H1 (cell line): ENCODE measurements around the gene KSR2. TPM values are rescaled to one million over a fixed set of nuclear protein-coding genes. Genes with fewer than 3 reads are reported as not detected.

Experiments used
- CTCF ChIA-PET: fragments of 300-600 bp; sonication (Branson Sonifier 250); formaldehyde crosslinking; loops from one replicate; lab custom pipeline; 2021; ENCODE audit not compliant: partially characterized antibody; lab: Charles Lee
- POLR2A ChIA-PET: fragments of 300-600 bp; sonication (Branson Sonifier 250); formaldehyde crosslinking; loops from one replicate; lab custom pipeline; 2021; ENCODE audit warnings: inconsistent platforms; ENCODE audit not compliant: partially characterized antibody; lab: Charles Lee
- DNase-seq, 2 experiments: peaks; one replicate each; pipeline versions ENCODE4 v3.0.0 to v3.0.0-alpha.2; 2010 to 2022; ENCODE audit warnings: low spot score in 2 of 2, low read depth in 1 of 2, mixed read lengths in 1 of 2
- FAIRE-seq: peaks from 2 replicates; lab custom pipeline; 2011; peaks lifted over from hg19 to GRCh38; lab: Jason Lieb, UNC
- H2AFZ ChIP-seq: 2 replicates; pipeline ENCODE4 v1.8.1; 2012; ENCODE audit warnings: low read length, inconsistent platforms
- H2AK5ac ChIP-seq: 2 replicates; pipeline ENCODE4 v1.6.1; 2013; ENCODE audit warnings: low read depth, low read length
- H2BK120ac ChIP-seq: replicated peaks from 2 replicates; pipeline ENCODE3; 2013; ENCODE audit warnings: low read depth, low read length, inconsistent platforms
- H2BK12ac ChIP-seq: 2 replicates; pipeline ENCODE4 v1.6.1; 2013; ENCODE audit warnings: low read depth, low read length
- H2BK15ac ChIP-seq: 2 replicates; pipeline ENCODE4 v1.6.1; 2013; ENCODE audit warnings: low read length
- H2BK20ac ChIP-seq: 2 replicates; pipeline ENCODE4 v1.6.1; 2013; ENCODE audit warnings: low read length
- H2BK5ac ChIP-seq: 2 replicates; pipeline ENCODE4 v1.6.1; 2013; ENCODE audit warnings: low read depth, low read length
- H3K14ac ChIP-seq: 2 replicates; pipeline ENCODE4 v1.6.1; 2013; ENCODE audit warnings: inconsistent platforms; ENCODE audit not compliant: insufficient read length
- H3K18ac ChIP-seq: 2 replicates; pipeline ENCODE4 v1.6.1; 2013; ENCODE audit warnings: low read length; ENCODE audit errors: extremely low read depth
- H3K23ac ChIP-seq: 2 replicates; pipeline ENCODE4 v1.6.1; 2013; ENCODE audit warnings: inconsistent platforms; ENCODE audit not compliant: insufficient read length
- H3K23me2 ChIP-seq: 2 replicates; pipeline ENCODE4 v1.6.1; 2013; ENCODE audit warnings: low read depth, low read length
- H3K27ac ChIP-seq: 2 replicates; pipeline ENCODE4 v1.6.1; 2011; ENCODE audit warnings: low read depth, low read length, inconsistent platforms
- H3K27me3 ChIP-seq, 4 experiments: replicated peaks in 1 of 4; 1 replicate in 1 of 4; 2 replicates in 3 of 4; pipeline versions ENCODE4 v1.6.1 to v1.8.1; 2011 to 2013; ENCODE audit warnings: low read length in 3 of 4, mild to moderate bottlenecking in 3 of 4, inconsistent platforms in 2 of 4, mixed read lengths in 2 of 4, moderate library complexity in 1 of 4; ENCODE audit not compliant: control insufficient read depth in 3 of 4, insufficient read depth in 3 of 4; ENCODE audit errors: extremely low read depth in 1 of 4
- H3K36me3 ChIP-seq, 4 experiments: 2 replicates each; pipeline versions ENCODE4 v1.6.1 to v1.8.1; 2011 to 2013; ENCODE audit warnings: mild to moderate bottlenecking in 4 of 4, low read length in 3 of 4, moderate library complexity in 2 of 4, control low read depth in 1 of 4, inconsistent platforms in 1 of 4; ENCODE audit not compliant: insufficient read depth in 4 of 4, control insufficient read depth in 2 of 4
- H3K4ac ChIP-seq: replicated peaks from 2 replicates; pipeline ENCODE3; 2013; ENCODE audit warnings: low read length, low read depth, mixed read lengths, inconsistent platforms; ENCODE audit not compliant: insufficient read length
- H3K4me1 ChIP-seq, 4 experiments: replicated peaks in 1 of 4; 1 replicate in 1 of 4; 2 replicates in 3 of 4; pipeline versions ENCODE4 v1.6.1 to v1.8.1; 2011 to 2013; ENCODE audit warnings: low read length in 3 of 4, inconsistent platforms in 2 of 4, mixed read lengths in 1 of 4; ENCODE audit not compliant: insufficient read depth in 4 of 4, control insufficient read depth in 3 of 4
- H3K4me2 ChIP-seq, 2 experiments: 2 replicates each; pipeline versions ENCODE4 v1.6.1 to v1.8.1; 2011 to 2013; ENCODE audit warnings: low read depth in 2 of 2, low read length in 2 of 2, control low read depth in 1 of 2, inconsistent platforms in 1 of 2, mild to moderate bottlenecking in 1 of 2; ENCODE audit not compliant: insufficient read depth in 1 of 2
- H3K4me3 ChIP-seq, 4 experiments: fragments of 200-600, 300-600 bp in 1 of 4; sonication (generic), shearing (Covaris generic), sonication (Bioruptor Twin) in 1 of 4; 2 replicates each; pipeline versions ENCODE4 v1.5.1 to v1.8.1; 2011 to 2016; ENCODE audit warnings: low read length in 4 of 4, low read depth in 3 of 4, control low read depth in 2 of 4, inconsistent platforms in 2 of 4, mild to moderate bottlenecking in 2 of 4, mixed read lengths in 1 of 4, moderate library complexity in 1 of 4; ENCODE audit not compliant: insufficient read depth in 2 of 4; ENCODE audit errors: extremely low read depth in 1 of 4
- H3K56ac ChIP-seq: replicated peaks from 2 replicates; pipeline ENCODE3; 2013; ENCODE audit warnings: low read depth, mild to moderate bottlenecking, mixed read lengths, low read length, inconsistent platforms; ENCODE audit not compliant: insufficient read length
- H3K79me1 ChIP-seq: 2 replicates; pipeline ENCODE4 v1.6.1; 2013; ENCODE audit warnings: low read depth, low read length, control low read depth
- H3K79me2 ChIP-seq, 2 experiments: 2 replicates each; pipeline versions ENCODE4 v1.6.1 to v1.8.1; 2012 to 2013; ENCODE audit warnings: low read length in 2 of 2, mild to moderate bottlenecking in 2 of 2, inconsistent platforms in 1 of 2; ENCODE audit not compliant: insufficient read depth in 2 of 2, control insufficient read depth in 1 of 2
- H3K9ac ChIP-seq, 4 experiments: replicated peaks in 1 of 4; 1 replicate in 1 of 4; 2 replicates in 3 of 4; pipeline versions ENCODE4 v1.6.1 to v1.8.1; 2011 to 2013; ENCODE audit warnings: low read depth in 3 of 4, low read length in 3 of 4, control low read depth in 2 of 4, mild to moderate bottlenecking in 2 of 4, moderate library complexity in 2 of 4, inconsistent platforms in 1 of 4; ENCODE audit errors: extremely low read depth in 1 of 4
- H3K9me3 ChIP-seq, 2 experiments: 2 replicates each; pipeline versions ENCODE4 v1.6.1 to v1.8.1; 2012 to 2013; ENCODE audit warnings: mild to moderate bottlenecking in 2 of 2, moderate library complexity in 2 of 2, control low read depth in 1 of 2, inconsistent platforms in 1 of 2, low read depth in 1 of 2, low read length in 1 of 2, mixed read lengths in 1 of 2; ENCODE audit not compliant: insufficient read depth in 2 of 2
- H4K20me1 ChIP-seq, 2 experiments: replicated peaks in 1 of 2; 2 replicates each; pipeline versions ENCODE3 to v1.8.1; 2011 to 2013; ENCODE audit warnings: inconsistent platforms in 2 of 2, low read length in 2 of 2, mild to moderate bottlenecking in 1 of 2; ENCODE audit not compliant: insufficient read depth in 2 of 2, control insufficient read depth in 1 of 2
- H4K5ac ChIP-seq: 2 replicates; pipeline ENCODE4 v1.6.1; 2013; ENCODE audit warnings: low read length, low read depth, mixed read lengths, inconsistent platforms; ENCODE audit not compliant: insufficient read length
- H4K8ac ChIP-seq: 2 replicates; pipeline ENCODE4 v1.8.0; 2013; ENCODE audit warnings: mild to moderate bottlenecking, moderate library complexity, low read length, inconsistent platforms; ENCODE audit not compliant: insufficient read depth; ENCODE audit errors: extremely low read depth
- H4K91ac ChIP-seq: replicated peaks from 2 replicates; pipeline ENCODE3; 2013; ENCODE audit warnings: low read length, mixed read lengths, inconsistent platforms; ENCODE audit not compliant: insufficient read length
- CBX8 ChIP-seq: fragments of 300-800, 300-1000 bp; sonication (generic); IDR thresholded peaks from 2 replicates; pipeline ENCODE4 v1.7.1; 2016; ENCODE audit warnings: low read depth, low read length, borderline replicate concordance
- CREB1 ChIP-seq: IDR thresholded peaks from 2 replicates; pipeline ENCODE4 v1.6.1; 2012; ENCODE audit warnings: inconsistent platforms
- CTBP2 ChIP-seq: IDR thresholded peaks from 2 replicates; pipeline ENCODE4 v1.7.0; 2011; ENCODE audit warnings: borderline replicate concordance, mild to moderate bottlenecking, moderate library complexity, mixed read lengths, low read length; ENCODE audit not compliant: insufficient read depth, insufficient read length
- EGR1 ChIP-seq: IDR thresholded peaks from 2 replicates; pipeline ENCODE4 v1.6.1; 2011; ENCODE audit warnings: low read depth, low read length, borderline replicate concordance
- GTF2F1 ChIP-seq: IDR thresholded peaks from 2 replicates; pipeline ENCODE4 v1.6.1; 2012; ENCODE audit warnings: low read depth, low read length, improper control_type of control experiment, borderline replicate concordance
- MAFK ChIP-seq: IDR thresholded peaks from 2 replicates; pipeline ENCODE4 v1.6.1; 2012; ENCODE audit warnings: low read depth, mild to moderate bottlenecking, improper control_type of control experiment, low read length
- NRF1 ChIP-seq: IDR thresholded peaks from 2 replicates; pipeline ENCODE4 v1.6.1; 2011; ENCODE audit warnings: mild to moderate bottlenecking, low read depth, low read length, improper control_type of control experiment
- PHF8 ChIP-seq: fragments of 200-600 bp; sonication (generic); conservative IDR thresholded peaks from 2 replicates; pipeline ENCODE4 v1.7.1; 2012; ENCODE audit warnings: low read depth, mild to moderate bottlenecking, inconsistent platforms, low read length, moderate library complexity
- RNF2 ChIP-seq: fragments of 200-900, 300-1000 bp; sonication (generic); IDR thresholded peaks from 2 replicates; pipeline ENCODE4 v1.7.1; 2016; ENCODE audit warnings: borderline replicate concordance, low read depth, mild to moderate bottlenecking, antibody characterized with exemption, low read length; ENCODE audit not compliant: poor library complexity, severe bottlenecking; ENCODE audit errors: missing control alignments
- SIX5 ChIP-seq: IDR thresholded peaks from 2 replicates; pipeline ENCODE4 v1.6.1; 2011; ENCODE audit warnings: mild to moderate bottlenecking, low read depth, low read length
- TCF12 ChIP-seq: IDR thresholded peaks from 2 replicates; pipeline ENCODE4 v1.6.1; 2011; ENCODE audit warnings: low read depth, mild to moderate bottlenecking, low read length
- TEAD4 ChIP-seq: IDR thresholded peaks from 2 replicates; pipeline ENCODE4 v1.6.1; 2012; ENCODE audit warnings: low read depth, low read length, inconsistent platforms, mixed read lengths
- WGBS, 2 experiments: shearing (Covaris generic) in 1 of 2; methylation state at CpG; one replicate each; pipeline versions ENCODE4 v1.1.6 to v1.1.7; 2013 to 2015; ENCODE audit warnings: low lambda C conversion rate in 2 of 2, mixed read lengths in 2 of 2, inconsistent platforms in 1 of 2, low coverage in 1 of 2, missing lambda C conversion rate in 1 of 2; ENCODE audit not compliant: insufficient replicate concordance in 2 of 2, insufficient coverage in 1 of 2, insufficient read length in 1 of 2; ENCODE audit errors: extremely low coverage in 1 of 2, missing lambda C conversion rate in 1 of 2; 5-methylcytosine and 5-hydroxymethylcytosine counted together
- polyA plus RNA-seq, 7 experiments: library from polyadenylated mRNA; depleted of rRNA in 3 of 7; stranded (reverse) in 5 of 7; unstranded in 2 of 7; fragments of >200 nt in 5 of 7; fragments of 200-250 nt in 2 of 7; gene quantifications; 1 replicate in 5 of 7; 2 replicates in 1 of 7; 4 replicates in 1 of 7; pipeline versions ENCODE4 v1.2.1 to v1.2.3, GENCODE V29; 2011 to 2013; ENCODE audit warnings: missing spikeins in 2 of 7, mixed read lengths in 2 of 7
- total RNA-seq: library from RNA; stranded (reverse); fragmentation: NEBNext Ultra II Directional; extraction: Animal tissue kit (Norgen Biotek cat#: 25700); gene quantifications from 2 replicates; pipeline ENCODE4 v1.2.1, GENCODE V29; 2021
- TF ChIP-seq, protein P1 (sequence below): IDR thresholded peaks from 2 replicates; pipeline ENCODE4 v1.6.1; 2012; ENCODE audit warnings: low read length, inconsistent platforms

The KSR2 gene
- total and polyA plus RNA-seq, 2 of the 8 experiments (the other 6 are each of a cell fraction or from before 2014, with no cell fraction given), result 0.74 to 2.2 TPM

DNA sequence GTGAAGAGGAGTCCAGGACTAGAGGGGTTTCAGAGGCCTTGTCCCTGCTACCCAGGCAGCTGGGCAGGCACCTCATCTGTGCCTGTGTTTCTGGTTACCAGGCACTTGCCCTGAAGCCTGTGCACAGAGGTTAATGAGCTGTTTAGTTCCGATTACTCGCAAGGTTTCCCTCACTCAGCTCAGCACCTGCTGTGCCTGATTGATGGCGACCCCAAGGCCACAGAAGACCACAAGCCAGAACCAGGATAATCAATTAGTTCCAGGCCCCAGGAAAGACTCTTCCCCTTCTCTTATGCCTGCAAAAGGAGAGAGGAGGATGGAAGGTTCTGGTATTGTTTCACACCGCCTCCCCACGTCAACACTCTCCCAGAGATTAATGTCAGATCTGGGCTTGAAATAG is 518.6 kb downstream of the KSR2 start:
- no peak overlapping the region for H3K18ac ChIP-seq
- FAIRE-seq (no peak), DNase-seq (no peak)
- H2BK12ac ChIP-seq, result no peak overlapping the region
- no peak overlapping the region for H4K5ac ChIP-seq
- H3K23ac ChIP-seq, result no peak overlapping the region
- ChIA-PET POLR2A (interaction anchor here (0.6 kb wide), 1 partner anchor 9 kb away, joined by 3 read pairs; no protein-coding TSS in a partner anchor), CTCF (interaction anchor here (1.2 to 1.8 kb wide), 5 partner anchors 12 to 138 kb away, joined by 3 to 8 read pairs (median 5); no protein-coding TSS in a partner anchor)
- no peak overlapping the region for H4K8ac ChIP-seq
- H3K9ac ChIP-seq, result no peak overlapping the region
- no peak overlapping the region for H3K56ac ChIP-seq
- no peak overlapping the region for H3K4me3 ChIP-seq
- H4K20me1 ChIP-seq, result no peaks in the 10 kb centered on the region
- no peak overlapping the region for H2BK20ac ChIP-seq
- H3K9me3 ChIP-seq, result peaks cover 0 to 5% of the 10 kb centered on the region in 2 experiments; a peak in 1 of 4 replicates
- no peaks in the 10 kb centered on the region for H3K4me1 ChIP-seq
- H3K23me2 ChIP-seq, result no peaks in the 10 kb centered on the region
- H2BK120ac ChIP-seq, result no peak overlapping the region
- H3K36me3 ChIP-seq, result no peaks in the 10 kb centered on the region
- H3K4ac ChIP-seq, result no peak overlapping the region
- H3K4me2 ChIP-seq, result no peak overlapping the region
- no peak overlapping the region for H2BK15ac ChIP-seq
- no peaks in the 10 kb centered on the region for H3K79me2 ChIP-seq
- WGBS, 2 experiments, result 89% methylated on average over 5 of the region's 5 CpGs; no CpG with 5 or more reads in 1 of the 2 experiments
- H4K91ac ChIP-seq, result no peak overlapping the region
- no peak overlapping the region for H2AFZ ChIP-seq
- no peak overlapping the region for H3K27ac ChIP-seq
- H3K14ac ChIP-seq, result no peak overlapping the region
- H3K79me1 ChIP-seq, result no peaks in the 10 kb centered on the region
- no peak overlapping the region for H2BK5ac ChIP-seq
- H2AK5ac ChIP-seq, result no peak overlapping the region
- H3K27me3 ChIP-seq, result no peaks in the 10 kb centered on the region
- no peak for TF ChIP-seq NRF1
- no peak for TF ChIP-seq RNF2
- no peak for TF ChIP-seq CTBP2
- no peak for TF ChIP-seq GTF2F1
- TF ChIP-seq SIX5, result no peak
- no peak for TF ChIP-seq CREB1
- no peak for TF ChIP-seq CBX8
- TF ChIP-seq PHF8, result no peak
- no peak for TF ChIP-seq MAFK
- no peak for TF ChIP-seq EGR1
- no peak for TF ChIP-seq TCF12
- TF ChIP-seq, protein P1, sequence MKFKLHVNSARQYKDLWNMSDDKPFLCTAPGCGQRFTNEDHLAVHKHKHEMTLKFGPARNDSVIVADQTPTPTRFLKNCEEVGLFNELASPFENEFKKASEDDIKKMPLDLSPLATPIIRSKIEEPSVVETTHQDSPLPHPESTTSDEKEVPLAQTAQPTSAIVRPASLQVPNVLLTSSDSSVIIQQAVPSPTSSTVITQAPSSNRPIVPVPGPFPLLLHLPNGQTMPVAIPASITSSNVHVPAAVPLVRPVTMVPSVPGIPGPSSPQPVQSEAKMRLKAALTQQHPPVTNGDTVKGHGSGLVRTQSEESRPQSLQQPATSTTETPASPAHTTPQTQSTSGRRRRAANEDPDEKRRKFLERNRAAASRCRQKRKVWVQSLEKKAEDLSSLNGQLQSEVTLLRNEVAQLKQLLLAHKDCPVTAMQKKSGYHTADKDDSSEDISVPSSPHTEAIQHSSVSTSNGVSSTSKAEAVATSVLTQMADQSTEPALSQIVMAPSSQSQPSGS, result no peak
- TF ChIP-seq TEAD4, result no peak
